Kidney capillary endothelial cell (primary cell): ENCODE measurements around the gene TSR2.

ENCODE experiments used
- DNase-seq: peaks from one replicate; pipeline ENCODE4 v3.0.0-alpha.2; 2018; ENCODE audit warnings: low spot score

Gene TSR2

GRCh38 chrX:54439960-54440871 lies at the start of gene TSR2:
TSS of gene TSR2 (plus strand) at chrX:54440404. CDS start at chrX:54440422, 18 bp downstream.
- peak; percentile 77 for DNase-seq

- DNase-seq = no peak
These were observed 43.1 kb upstream of the TSR2 start for GRCh38 chrX:54397113-54397512.

- DNase-seq = no peak
These were observed 32.9 kb upstream of the TSR2 start for GRCh38 chrX:54407266-54407665.

- DNase-seq = no peak
These were observed 28.5 kb upstream of the TSR2 start for GRCh38 chrX:54411732-54412131.

- no peak for DNase-seq
These were observed 26.5 kb upstream of the TSR2 start for GRCh38 chrX:54413753-54414152.

- DNase-seq = no peak
These were observed 24.5 kb upstream of the TSR2 start for GRCh38 chrX:54415534-54416350.

- DNase-seq = no peak
These were observed 23.2 kb upstream of the TSR2 start for GRCh38 chrX:54416965-54417364.

GRCh38 chrX:54419559-54420302 lies 20.5 kb upstream of the TSR2 start:
- no peak for DNase-seq

- DNase-seq = no peak
These were observed 18.0 kb upstream of the TSR2 start for GRCh38 chrX:54422168-54422567.

GRCh38 chrX:54423161-54423888 lies 16.9 kb upstream of the TSR2 start:
- no peak for DNase-seq

- DNase-seq = no peak
These were observed 12.3 kb upstream of the TSR2 start for GRCh38 chrX:54427837-54428424.

GRCh38 chrX:54430519-54430918 lies 9.7 kb upstream of the TSR2 start:
- DNase-seq = no peak

- DNase-seq = no peak
These were observed 5.1 kb upstream of the TSR2 start for GRCh38 chrX:54435121-54435520.

- no peak for DNase-seq
These were observed 2.6 kb downstream of the TSR2 start for GRCh38 chrX:54442790-54443189.

GRCh38 chrX:54444752-54445151 lies 4.5 kb downstream of the TSR2 start:
- DNase-seq = no peak

- DNase-seq = no peak
These were observed 5.9 kb downstream of the TSR2 start for GRCh38 chrX:54446084-54446483.

GRCh38 chrX:54447461-54447860 lies 7.3 kb downstream of the TSR2 start:
- no peak for DNase-seq

- DNase-seq = no peak
These were observed 9.7 kb downstream of the TSR2 start for GRCh38 chrX:54449929-54450328.

- DNase-seq = peak; percentile 28
These were observed 12.7 kb downstream of the TSR2 start for GRCh38 chrX:54452920-54453319.

- no peak for DNase-seq
These were observed 30.0 kb downstream of the TSR2 start for GRCh38 chrX:54470054-54470760.
